Uterus (tissue), 4 donors: Measurements from ENCODE around the gene TMEM53. TPM values are rescaled to one million over a fixed set of nuclear protein-coding genes. Genes with fewer than 3 reads are reported as not detected.

Experiments used
- DNase-seq, 2 donors: peaks; one replicate each; pipeline ENCODE4 v3.0.0-alpha.2; 2019 to 2020
- H3K27ac ChIP-seq, 2 donors: fragments of 200-600 bp; sonication (generic); 1 replicate in 1 of 2; 2 replicates in 1 of 2; pipeline ENCODE4 v1.5.1; 2016 to 2018
- H3K27me3 ChIP-seq, 2 donors: fragments of 200-600 bp; sonication (generic); one replicate each; pipeline ENCODE4 v1.5.1; 2018 to 2019; ENCODE audit warnings: control low read depth in 1 of 2
- H3K36me3 ChIP-seq, 2 donors: fragments of 200-600 bp; sonication (generic); one replicate each; pipeline ENCODE4 v1.5.1; 2019; ENCODE audit warnings: control low read depth in 1 of 2
- H3K4me1 ChIP-seq, 2 donors: fragments of 200-600 bp; sonication (generic); one replicate each; pipeline ENCODE4 v1.5.1; 2018 to 2019; ENCODE audit warnings: control low read depth in 1 of 2
- H3K4me3 ChIP-seq, 2 donors: fragments of 200-600 bp; sonication (generic); 1 replicate in 1 of 2; 2 replicates in 1 of 2; pipeline ENCODE4 v1.5.1; 2018 to 2019; ENCODE audit warnings: mild to moderate bottlenecking in 1 of 2
- H3K9me3 ChIP-seq, 2 donors: fragments of 200-600 bp; sonication (generic); one replicate each; pipeline ENCODE4 v1.5.1; 2019; ENCODE audit warnings: control low read depth in 1 of 2
- POLR2A ChIP-seq, 2 donors: fragments of 450-650 bp; IDR thresholded peaks; one replicate each; pipeline ENCODE4 v1.6.1; 2016; ENCODE audit warnings: antibody characterized with exemption in 2 of 2, mild to moderate bottlenecking in 1 of 2, moderate library complexity in 1 of 2
- intact Hi-C: fragments of 100-400 bp; cut with DNase I; formaldehyde crosslinking; loops from one replicate; pipeline ENCODE4 v1.15.1; 2023; ENCODE audit warnings: low total_unique reads
- total RNA-seq, 4 donors: library from RNA; depleted of rRNA in 3 of 4; stranded (reverse); fragments of >200 nt in 3 of 4; gene quantifications; one replicate each; pipeline versions ENCODE4 v1.1.0 to v1.2.4, GENCODE V29; 2014 to 2023
- TF ChIP-seq, protein P1 (sequence below), 4 experiments: fragments of 200-600 bp in 2 of 4; fragments of 450-650 bp in 2 of 4; sonication (generic) in 2 of 4; IDR thresholded peaks; one replicate each; pipeline ENCODE4 v1.5.1; 2016 to 2019; ENCODE audit warnings: antibody characterized with exemption in 4 of 4, mild to moderate bottlenecking in 2 of 4, moderate library complexity in 1 of 4
- donor health status: DM: yes; HTN: yes; CAD: no.

The TMEM53 gene
- total RNA-seq, 4 donors from 2014 or later, result 1.5 to 5.4 (median 3.8) TPM; not detected in 1

- no peak overlapping the region for H3K4me3 ChIP-seq
- no peak overlapping the region for H3K27ac ChIP-seq
- intact Hi-C loops, result no loop called here
- no peaks in the 10 kb centered on the region for H3K36me3 ChIP-seq
- no peak for DNase-seq
- no peak for TF ChIP-seq POLR2A (IDR thresholded peaks at IDR 0.05)
- TF ChIP-seq, protein P1, sequence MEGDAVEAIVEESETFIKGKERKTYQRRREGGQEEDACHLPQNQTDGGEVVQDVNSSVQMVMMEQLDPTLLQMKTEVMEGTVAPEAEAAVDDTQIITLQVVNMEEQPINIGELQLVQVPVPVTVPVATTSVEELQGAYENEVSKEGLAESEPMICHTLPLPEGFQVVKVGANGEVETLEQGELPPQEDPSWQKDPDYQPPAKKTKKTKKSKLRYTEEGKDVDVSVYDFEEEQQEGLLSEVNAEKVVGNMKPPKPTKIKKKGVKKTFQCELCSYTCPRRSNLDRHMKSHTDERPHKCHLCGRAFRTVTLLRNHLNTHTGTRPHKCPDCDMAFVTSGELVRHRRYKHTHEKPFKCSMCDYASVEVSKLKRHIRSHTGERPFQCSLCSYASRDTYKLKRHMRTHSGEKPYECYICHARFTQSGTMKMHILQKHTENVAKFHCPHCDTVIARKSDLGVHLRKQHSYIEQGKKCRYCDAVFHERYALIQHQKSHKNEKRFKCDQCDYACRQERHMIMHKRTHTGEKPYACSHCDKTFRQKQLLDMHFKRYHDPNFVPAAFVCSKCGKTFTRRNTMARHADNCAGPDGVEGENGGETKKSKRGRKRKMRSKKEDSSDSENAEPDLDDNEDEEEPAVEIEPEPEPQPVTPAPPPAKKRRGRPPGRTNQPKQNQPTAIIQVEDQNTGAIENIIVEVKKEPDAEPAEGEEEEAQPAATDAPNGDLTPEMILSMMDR (IDR thresholded peaks at IDR 0.05), result no peak
- peaks cover 0 to 4% of the 10 kb centered on the region in 2 donors for H3K4me1 ChIP-seq
- no peaks in the 10 kb centered on the region for H3K9me3 ChIP-seq
- H3K27me3 ChIP-seq, result no peaks in the 10 kb centered on the region
Measured at GRCh38 chr1:44651069-44651468, 23.2 kb downstream of the TMEM53 start.

- H3K36me3 ChIP-seq, result no peaks in the 10 kb centered on the region
- intact Hi-C loops, result no loop called here
Measured at GRCh38 chr1:44650159-44650831, 24.0 kb downstream of the TMEM53 start.

DNA sequence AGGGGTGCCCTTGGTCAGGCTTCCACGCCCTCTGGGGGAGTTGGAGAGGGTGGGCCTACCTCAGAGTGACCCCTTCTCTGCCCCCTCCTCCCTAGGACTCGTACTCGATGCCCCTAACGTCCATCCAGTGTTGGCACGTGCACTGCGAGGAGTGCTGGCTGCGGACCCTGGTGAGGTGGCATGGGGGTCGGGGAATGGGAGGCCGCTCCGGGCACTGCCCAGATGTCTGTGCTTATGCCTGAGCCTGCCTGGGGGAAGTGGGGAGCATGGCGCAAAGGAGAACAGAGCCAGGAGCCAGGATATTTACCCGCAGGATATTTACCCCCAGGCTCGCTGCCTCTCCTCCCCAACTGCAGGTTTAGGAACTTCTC, 24.5 kb downstream of the TMEM53 start:
- no peak overlapping the region for H3K4me3 ChIP-seq
- intact Hi-C loops, result no loop called here
- H3K27ac ChIP-seq, result no peak overlapping the region
- H3K27me3 ChIP-seq, result no peaks in the 10 kb centered on the region
- TF ChIP-seq, protein P1 (IDR thresholded peaks at IDR 0.05), result no peak
- no peak for TF ChIP-seq POLR2A (IDR thresholded peaks at IDR 0.05)
- H3K36me3 ChIP-seq, result no peaks in the 10 kb centered on the region
- peaks cover 0 to 12% of the 10 kb centered on the region in 2 donors for H3K4me1 ChIP-seq
- no peaks in the 10 kb centered on the region for H3K9me3 ChIP-seq
- no peak for DNase-seq

More at GRCh38 chr1:44650159-44650831, 24.0 kb downstream of the TMEM53 start:
- no peak for DNase-seq
- H3K9me3 ChIP-seq, result no peaks in the 10 kb centered on the region
- no peak overlapping the region for H3K4me3 ChIP-seq
- no peak overlapping the region for H3K27ac ChIP-seq
- H3K4me1 ChIP-seq, result peaks cover 0 to 9% of the 10 kb centered on the region in 2 donors
- no peaks in the 10 kb centered on the region for H3K27me3 ChIP-seq
- no peak for TF ChIP-seq POLR2A (IDR thresholded peaks at IDR 0.05)
- TF ChIP-seq, protein P1 (IDR thresholded peaks at IDR 0.05), result no peak

DNA sequence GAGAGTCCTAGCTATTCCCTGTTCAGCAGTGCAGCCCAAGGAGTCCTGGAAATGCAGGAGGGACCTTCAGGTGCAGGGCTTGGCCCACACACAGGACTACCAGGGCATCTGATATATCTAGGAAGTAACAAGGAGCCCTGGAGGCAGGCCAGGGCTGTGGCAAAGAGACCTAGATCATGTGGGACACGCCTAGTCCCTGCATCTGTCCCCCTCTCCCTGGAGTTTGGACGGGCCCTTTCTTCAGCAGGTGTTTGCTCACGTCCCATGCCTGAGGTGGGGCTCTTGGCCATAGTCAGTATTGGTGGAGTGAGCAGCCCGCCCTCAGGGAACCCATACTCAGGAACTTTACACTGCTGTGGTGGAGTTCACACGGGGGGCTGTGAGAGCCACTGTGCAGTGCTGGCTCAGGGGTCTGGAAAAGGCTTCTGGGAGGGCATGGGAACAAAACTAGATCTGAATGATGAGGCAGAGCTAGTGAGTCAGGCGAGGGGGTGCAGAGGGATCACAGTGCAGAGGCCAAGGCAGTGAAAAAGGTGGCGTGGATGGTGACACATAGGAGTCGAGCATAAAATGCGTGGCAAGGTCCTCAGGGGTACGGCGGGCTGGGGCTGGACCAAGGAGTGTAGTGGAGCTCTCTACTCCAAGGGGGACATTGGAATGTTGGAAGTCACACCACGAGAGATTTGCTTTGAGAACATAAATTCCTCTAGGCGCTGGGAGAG, 25.6 kb downstream of the TMEM53 start:
- Histone ChIP-seq H3K27ac (no peak overlapping the region), H3K4me3 (no peak overlapping the region), H3K9me3 (no peaks in the 10 kb centered on the region), H3K27me3 (no peaks in the 10 kb centered on the region), H3K4me1 (peaks cover 0 to 12% of the 10 kb centered on the region in 2 donors), H3K36me3 (no peaks in the 10 kb centered on the region)
- intact Hi-C loops, result no loop called here
- no peak for DNase-seq
- TF ChIP-seq POLR2A (IDR thresholded peaks at IDR 0.05), result no peak
- TF ChIP-seq, protein P1 (IDR thresholded peaks at IDR 0.05), result no peak

DNA sequence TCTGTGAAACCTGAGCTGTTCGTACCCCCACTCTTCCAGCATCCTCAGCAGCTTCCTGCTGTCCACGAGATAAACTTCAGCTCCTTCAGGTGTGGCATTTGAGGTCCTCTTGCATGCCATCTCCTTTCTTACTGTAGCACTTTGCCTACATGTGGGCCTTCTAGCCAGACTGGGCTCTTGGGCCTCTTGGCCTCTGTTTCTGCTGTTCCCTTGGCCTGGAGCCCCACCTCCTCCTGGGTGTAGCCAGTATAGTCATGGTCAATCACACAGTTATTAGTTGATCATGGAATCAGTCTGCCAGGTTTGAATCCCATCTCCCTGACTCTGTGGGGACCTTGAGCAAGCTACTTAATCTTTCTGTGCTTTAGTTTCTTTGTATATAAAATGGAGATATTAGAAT, 26.4 kb downstream of the TMEM53 start:
- Histone ChIP-seq H3K4me1 (peaks cover 0 to 12% of the 10 kb centered on the region in 2 donors), H3K36me3 (no peaks in the 10 kb centered on the region), H3K27me3 (no peaks in the 10 kb centered on the region), H3K9me3 (no peaks in the 10 kb centered on the region), H3K27ac (no peak overlapping the region), H3K4me3 (no peak overlapping the region)
- no peak for DNase-seq
- TF ChIP-seq, protein P1 (IDR thresholded peaks at IDR 0.05), result no peak
- TF ChIP-seq POLR2A (IDR thresholded peaks at IDR 0.05), result no peak
- intact Hi-C loops, result loop anchor here (2.0 kb wide), 1 partner anchor 35 kb away; no protein-coding TSS in a partner anchor
